Pancreas (tissue), 10 donors: ENCODE data around the gene ADCY4. TPM values are rescaled to one million over a fixed set of nuclear protein-coding genes. Genes with fewer than 3 reads are reported as not detected.

Experiments used
- ATAC-seq, 4 donors: fragments of 200-7000 bp; cut with Tn5 transposase; one replicate each; pipeline versions ENCODE4 v1.8.0 to v1.9.1; 2020; ENCODE audit warnings: mild to moderate bottlenecking in 4 of 4, moderate library complexity in 4 of 4
- DNase-seq, 6 donors: peaks; one replicate each; pipeline ENCODE4 v3.0.0-alpha.2; 2020
- FAIRE-seq: peaks from 2 replicates; lab custom pipeline; 2012; peaks lifted over from hg19 to GRCh38; lab: Jason Lieb, UNC
- H3K27ac ChIP-seq, 4 donors: fragments of 200-600 bp; sonication (generic); 1 replicate in 3 of 4; 2 replicates in 1 of 4; pipeline versions ENCODE4 v1.5.0 to v1.8.0; 2020
- H3K27me3 ChIP-seq, 4 donors: fragments of 200-600 bp; one replicate each; pipeline ENCODE4 v1.8.0; 2021
- H3K36me3 ChIP-seq, 3 donors: fragments of 200-600 bp; sonication (generic) in 1 of 3; one replicate each; pipeline versions ENCODE4 v1.5.0 to v1.8.0; 2020 to 2021
- H3K4me1 ChIP-seq, 3 donors: fragments of 200-600 bp; one replicate each; pipeline ENCODE4 v1.8.0; 2021
- H3K4me3 ChIP-seq, 4 donors: fragments of 200-600 bp; sonication (generic) in 2 of 4; one replicate each; pipeline versions ENCODE4 v1.5.0 to v1.8.0; 2020 to 2021
- H3K9me3 ChIP-seq, 4 donors: fragments of 200-600 bp; one replicate each; pipeline ENCODE4 v1.8.0; 2021
- CTCF ChIP-seq, 4 donors: fragments of 200-600 bp; sonication (generic) in 3 of 4; IDR thresholded peaks; one replicate each; pipeline versions ENCODE4 v1.5.0 to v1.8.0; 2021; ENCODE audit warnings: antibody characterized with exemption in 4 of 4
- whole genome bisulfite sequencing, 2 donors: extraction: QIAGEN DNeasy Blood & Tissue Kit; methylation state at CpG; one replicate each; pipeline ENCODE4 v1.1.7; 2013; 5-methylcytosine and 5-hydroxymethylcytosine counted together
- intact Hi-C, 3 donors: fragments of 100-400 bp; cut with DNase I; formaldehyde crosslinking; loops; one replicate each; pipeline versions ENCODE4 v1.11.1 to v1.14.2; 2022
- polyA plus RNA-seq, 2 donors: library from polyadenylated mRNA; stranded (reverse); fragments of 200-250 nt; gene quantifications; one replicate each; pipeline ENCODE4 v1.2.3, GENCODE V29; 2013
- total RNA-seq, 6 donors: library from RNA; stranded (reverse); fragmentation: NEBNext Ultra II Directional in 4 of 6; extraction: Animal tissue kit (Norgen Biotek cat#: 25700) in 4 of 6; gene quantifications; one replicate each; pipeline versions ENCODE4 v1.2.1 to v1.2.4, GENCODE V29; 2021 to 2023
- donor health status: healthy with polysubstance abuse.
- donor health status: DM: no; HTN: no; CAD: no; lungs with moderate emphysema.
- donor health status: DM: no; HTN: no; CAD: no.
- donor health status: control.
- donor health status: control.
- donor health status: Bipolar disorder and iron deficiency.
- donor health status: DM: yes; HTN: yes; CAD: no.
- donor health status: DM: no; HTN: no; CAD: no.
- donor health status: DM: no; HTN: no; CAD: no.
- donor health status: DM: yes; HTN: yes; CAD: no.

The ADCY4 gene
- total and polyA plus RNA-seq, 8 donors: 3.2 to 59.3 (median 5.3) TPM

- no peaks in the 10 kb centered on the region for H3K27me3 ChIP-seq
- H3K27ac ChIP-seq: peak overlapping the region in 1 of 4 donors; percentile 4
- 25 to 34% methylated on average over 5 of the region's 5 CpGs for WGBS, 2 donors
- peaks cover 0 to 24% (median 8%) of the 10 kb centered on the region in 3 donors for H3K36me3 ChIP-seq
- TF ChIP-seq CTCF (IDR thresholded peaks at IDR 0.05): peak in 2 of 4 donors; percentile 15 to 30
- no peak overlapping the region for H3K4me3 ChIP-seq
- intact Hi-C loops: loop anchor here in 1 of 3 donors (5.0 kb wide), 1 partner anchor 50 kb away; no protein-coding TSS in a partner anchor
- no peak for DNase-seq
- H3K4me1 ChIP-seq: peaks cover 9 to 29% (median 13%) of the 10 kb centered on the region in 3 donors
- FAIRE-seq: no peak
- ATAC-seq: peak in 3 of 4 donors; percentile 22 to 49 (median 42)
- no peaks in the 10 kb centered on the region for H3K9me3 ChIP-seq
Observed at GRCh38 chr14:24297190-24297964, 37.5 kb downstream of the ADCY4 start.

- peak overlapping the region in 1 of 4 donors; percentile 4 for H3K27ac ChIP-seq
- intact Hi-C loops: loop anchor here in 1 of 3 donors (5.0 kb wide), 1 partner anchor 49 kb away; no protein-coding TSS in a partner anchor
- H3K4me3 ChIP-seq: no peak overlapping the region
- 58 to 60% methylated on average over 12 of the region's 12 CpGs for WGBS, 2 donors
- FAIRE-seq (no peak), DNase-seq (peak in 4 of 6 donors; percentile 14 to 69 (median 53)), ATAC-seq (peak; percentile 41 to 68 (median 63))
- peaks cover 0 to 25% (median 8%) of the 10 kb centered on the region in 3 donors for H3K36me3 ChIP-seq
- H3K4me1 ChIP-seq: peaks cover 9 to 29% (median 13%) of the 10 kb centered on the region in 3 donors
- no peaks in the 10 kb centered on the region for H3K27me3 ChIP-seq
- TF ChIP-seq CTCF (IDR thresholded peaks at IDR 0.05): peak; percentile 40 to 64 (median 59)
- H3K9me3 ChIP-seq: no peaks in the 10 kb centered on the region
Observed at GRCh38 chr14:24296341-24297157, 38.3 kb downstream of the ADCY4 start.

GRCh38 chr14:24293525-24293924 lies 41.3 kb downstream of the ADCY4 start:
- intact Hi-C loops: no loop called here
- Histone ChIP-seq H3K36me3 (peaks cover 0 to 34% (median 8%) of the 10 kb centered on the region in 3 donors), H3K9me3 (no peaks in the 10 kb centered on the region), H3K4me3 (no peak overlapping the region), H3K27ac (no peak overlapping the region), H3K27me3 (no peaks in the 10 kb centered on the region), H3K4me1 (peaks cover 0 to 18% (median 11%) of the 10 kb centered on the region in 3 donors)
- DNase-seq (no peak), ATAC-seq (no peak), FAIRE-seq (no peak)
- 92 to 97% methylated on average over 2 of the region's 2 CpGs for WGBS, 2 donors
- TF ChIP-seq CTCF (IDR thresholded peaks at IDR 0.05): no peak

GRCh38 chr14:24292118-24292807 lies 42.6 kb downstream of the ADCY4 start:
- no peak for FAIRE-seq
- Histone ChIP-seq H3K4me1 (peaks cover 0 to 5% (median 5%) of the 10 kb centered on the region in 3 donors), H3K27me3 (no peaks in the 10 kb centered on the region), H3K27ac (no peak overlapping the region), H3K36me3 (peaks cover 0 to 34% (median 8%) of the 10 kb centered on the region in 3 donors), H3K9me3 (no peaks in the 10 kb centered on the region), H3K4me3 (no peak overlapping the region)
- DNase-seq: peak in 1 of 6 donors; percentile 32
- no peak for TF ChIP-seq CTCF (IDR thresholded peaks at IDR 0.05)
- 90 to 91% methylated on average over 11 of the region's 11 CpGs for WGBS, 2 donors
- ATAC-seq: no peak
- intact Hi-C loops: no loop called here
